DOHH2 (cell line): Measurements from ENCODE around the gene NR2F1.
"Not testable (repeated sequence)": the region's sequence is repeated elsewhere in the genome, so short reads cannot be mapped to it uniquely, and the experiment has no call there.

Source experiments
- H3F3A ChIP-seq: fragments of 200-600 bp; sonication (generic), shearing (Covaris generic); 2 replicates; pipeline ENCODE4 v1.6.0; 2016; ENCODE audit warnings: antibody characterized with exemption, mild to moderate bottlenecking; ENCODE audit not compliant: control insufficient read depth, insufficient read depth
- H3K27ac ChIP-seq: fragments of 200-600 bp; sonication (generic); 2 replicates; pipeline ENCODE4 v1.5.1; 2014; ENCODE audit warnings: low read depth, mild to moderate bottlenecking, low read length, moderate library complexity
- H3K27me3 ChIP-seq: fragments of 200-600 bp; sonication (generic); 2 replicates; pipeline ENCODE4 v1.6.1; 2014; ENCODE audit warnings: mild to moderate bottlenecking, low read length, mixed read lengths; ENCODE audit not compliant: control insufficient read depth
- H3K36me3 ChIP-seq: fragments of 200-600 bp; sonication (generic); 2 replicates; pipeline ENCODE4 v1.6.1; 2014; ENCODE audit warnings: mild to moderate bottlenecking, low read length, moderate library complexity, mixed read lengths; ENCODE audit not compliant: control insufficient read depth
- H3K4me1 ChIP-seq: fragments of 200-600 bp; sonication (generic); 2 replicates; pipeline ENCODE4 v1.6.1; 2014; ENCODE audit warnings: mild to moderate bottlenecking, low read length, mixed read lengths; ENCODE audit not compliant: control insufficient read depth
- H3K4me2 ChIP-seq: fragments of 200-600 bp; sonication (generic); 2 replicates; pipeline ENCODE4 v1.6.0; 2014; ENCODE audit warnings: mild to moderate bottlenecking, low read length, moderate library complexity
- H3K4me3 ChIP-seq: fragments of 200-600 bp; sonication (generic); 2 replicates; pipeline ENCODE4 v1.5.1; 2014; ENCODE audit warnings: mild to moderate bottlenecking, low read length, mixed read lengths
- H3K79me2 ChIP-seq: fragments of 200-600 bp; sonication (generic); 2 replicates; pipeline ENCODE4 v1.6.1; 2014; ENCODE audit warnings: mild to moderate bottlenecking, low read length, mixed read lengths; ENCODE audit not compliant: control insufficient read depth
- H3K9me2 ChIP-seq: fragments of 200-600 bp; sonication (generic); replicated peaks from 2 replicates; pipeline ENCODE4 v1.6.1; 2014; ENCODE audit warnings: mild to moderate bottlenecking, low read length, mixed read lengths; ENCODE audit not compliant: control insufficient read depth
- H3K9me3 ChIP-seq: fragments of 200-600 bp; sonication (generic); 2 replicates; pipeline ENCODE4 v1.6.1; 2014; ENCODE audit warnings: antibody characterized with exemption, low read length, mixed read lengths; ENCODE audit not compliant: control insufficient read depth, insufficient read depth
- H4K20me1 ChIP-seq: fragments of 200-600 bp; sonication (generic); 2 replicates; pipeline ENCODE4 v1.6.0; 2014; ENCODE audit warnings: low read depth, mild to moderate bottlenecking, antibody characterized with exemption, low read length, moderate library complexity; ENCODE audit not compliant: control insufficient read depth, insufficient read depth
- EZH2phosphoT487 ChIP-seq: fragments of 200-600 bp; sonication (generic); IDR thresholded peaks from 2 replicates; pipeline ENCODE4 v1.6.1; 2017; ENCODE audit warnings: borderline replicate concordance, mild to moderate bottlenecking, antibody characterized with exemption, low read length, moderate library complexity, mixed read lengths
- TF ChIP-seq, protein P1 (sequence below): fragments of 200-600 bp; sonication (generic); IDR thresholded peaks from one replicate; pipeline ENCODE4 v1.5.1; 2014; ENCODE audit warnings: antibody characterized with exemption, mild to moderate bottlenecking, low read depth, low read length; ENCODE audit not compliant: poor library complexity, severe bottlenecking

The NR2F1 gene

DNA sequence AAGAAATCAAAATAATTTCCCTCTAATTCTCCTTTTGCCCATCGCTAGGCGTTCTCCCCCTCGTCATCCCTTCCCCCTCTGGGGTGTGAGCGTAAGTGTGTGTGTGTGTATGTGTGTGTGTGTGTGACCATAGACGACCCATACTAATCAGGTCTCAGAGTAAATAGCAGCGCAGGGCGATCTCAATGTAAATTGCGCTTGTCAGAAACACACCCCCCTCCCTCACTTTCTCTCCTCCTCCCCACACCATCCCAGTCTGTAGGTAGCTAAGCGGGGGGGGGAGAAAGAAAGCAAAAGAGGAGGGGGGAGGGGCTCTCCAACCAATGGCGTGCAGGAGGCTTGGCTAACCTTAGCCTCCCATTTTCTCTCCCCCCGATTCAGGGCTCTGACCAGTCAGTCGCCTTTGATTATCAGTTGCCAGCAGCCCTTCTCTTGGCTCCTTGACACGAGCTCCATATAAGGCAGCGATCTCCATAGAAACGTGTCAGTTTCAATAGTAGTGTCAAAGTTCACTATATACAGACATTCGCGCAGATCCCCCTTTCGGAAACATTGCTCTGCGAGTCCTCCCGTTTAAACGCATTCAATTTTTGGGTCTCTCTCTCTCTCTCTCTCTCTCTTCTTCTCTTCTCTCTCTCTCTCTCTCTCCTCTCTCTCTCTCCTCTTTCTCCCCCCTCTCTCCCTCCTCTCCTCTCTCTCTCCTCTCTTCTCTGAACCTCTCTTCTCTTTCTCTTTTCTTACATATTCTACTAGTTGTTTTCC, at the start of gene NR2F1:
Gene NR2F1, plus strand, starts transcription at position 546 of the 762 bp plus-strand sequence. CDS start 1,802 bp downstream, outside the sequence.
- Histone ChIP-seq H3K4me3 (peak within 1 kb of the TSS; percentile 56), H4K20me1 (no peaks in the 10 kb centered on the region), H3K9me3 (no peaks in the 10 kb centered on the region), H3K9me2 (no peaks in the 10 kb centered on the region), H3K4me1 (peaks cover 24% of the 10 kb centered on the region), H3K36me3 (no peaks in the 10 kb centered on the region), H3F3A (no peaks in the 10 kb centered on the region), H3K27ac (no peak within 1 kb of the TSS), H3K79me2 (no peaks in the 10 kb centered on the region), H3K4me2 (peak within 1 kb of the TSS; percentile 69), H3K27me3 (peaks cover 62% of the 10 kb centered on the region)
- peak; percentile 61; the same call in 1 of the 2 replicates for TF ChIP-seq EZH2phosphoT487
- TF ChIP-seq, protein P1, sequence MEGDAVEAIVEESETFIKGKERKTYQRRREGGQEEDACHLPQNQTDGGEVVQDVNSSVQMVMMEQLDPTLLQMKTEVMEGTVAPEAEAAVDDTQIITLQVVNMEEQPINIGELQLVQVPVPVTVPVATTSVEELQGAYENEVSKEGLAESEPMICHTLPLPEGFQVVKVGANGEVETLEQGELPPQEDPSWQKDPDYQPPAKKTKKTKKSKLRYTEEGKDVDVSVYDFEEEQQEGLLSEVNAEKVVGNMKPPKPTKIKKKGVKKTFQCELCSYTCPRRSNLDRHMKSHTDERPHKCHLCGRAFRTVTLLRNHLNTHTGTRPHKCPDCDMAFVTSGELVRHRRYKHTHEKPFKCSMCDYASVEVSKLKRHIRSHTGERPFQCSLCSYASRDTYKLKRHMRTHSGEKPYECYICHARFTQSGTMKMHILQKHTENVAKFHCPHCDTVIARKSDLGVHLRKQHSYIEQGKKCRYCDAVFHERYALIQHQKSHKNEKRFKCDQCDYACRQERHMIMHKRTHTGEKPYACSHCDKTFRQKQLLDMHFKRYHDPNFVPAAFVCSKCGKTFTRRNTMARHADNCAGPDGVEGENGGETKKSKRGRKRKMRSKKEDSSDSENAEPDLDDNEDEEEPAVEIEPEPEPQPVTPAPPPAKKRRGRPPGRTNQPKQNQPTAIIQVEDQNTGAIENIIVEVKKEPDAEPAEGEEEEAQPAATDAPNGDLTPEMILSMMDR = no peak

DNA sequence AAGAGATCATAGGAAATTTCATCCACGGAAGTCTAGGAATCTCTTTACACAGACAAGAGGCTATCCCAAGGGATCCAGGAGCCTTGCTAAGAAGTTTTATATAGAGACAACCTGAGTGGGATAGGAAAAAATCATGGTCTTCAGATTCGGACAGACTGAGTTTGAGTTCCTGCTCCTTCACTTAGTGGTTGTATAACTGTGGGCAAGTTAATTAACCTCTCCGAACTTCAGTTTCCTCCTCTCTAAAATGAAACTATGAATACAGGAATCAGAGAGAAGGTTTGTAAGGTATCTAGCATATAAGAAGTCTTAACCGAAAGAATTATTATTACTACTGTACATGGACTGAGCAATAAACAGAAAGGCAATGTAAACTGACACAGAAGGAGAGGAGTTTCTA, 37.1 kb upstream of the NR2F1 start:
- TF ChIP-seq, protein P1 = no peak
- no peak for TF ChIP-seq EZH2phosphoT487
- H3K4me3 ChIP-seq = no peak overlapping the region

DNA sequence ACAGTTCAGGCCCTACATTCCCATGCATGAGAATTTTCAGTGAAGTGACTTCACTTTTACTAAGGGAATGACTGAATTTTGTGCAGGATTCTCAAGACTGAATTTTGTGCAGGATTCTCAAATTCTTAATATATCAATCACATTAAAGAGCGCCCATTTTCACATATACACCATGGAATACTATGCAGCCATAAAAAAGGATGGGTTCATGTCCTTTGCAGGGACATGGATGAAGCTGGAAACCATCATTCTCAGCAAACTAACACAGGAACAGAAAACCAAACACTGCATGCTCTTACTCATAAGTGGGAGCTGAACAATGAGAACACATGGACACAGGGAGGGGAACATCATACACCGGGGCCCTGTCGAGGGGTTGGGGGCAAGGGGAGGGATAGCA, 33.4 kb upstream of the NR2F1 start:
- H3K4me2 ChIP-seq, H3K4me3 ChIP-seq, H3K27me3 ChIP-seq, H3K9me3 ChIP-seq, H3F3A ChIP-seq, H3K9me2 ChIP-seq, H3K79me2 ChIP-seq, H4K20me1 ChIP-seq, H3K27ac ChIP-seq, H3K36me3 ChIP-seq, H3K4me1 ChIP-seq: not testable (repeated sequence)

More for the DNA sequence above, 37.1 kb upstream of the NR2F1 start:
- no peaks in the 10 kb centered on the region for H4K20me1 ChIP-seq
- H3F3A ChIP-seq = no peaks in the 10 kb centered on the region
- no peaks in the 10 kb centered on the region for H3K79me2 ChIP-seq
- H3K27ac ChIP-seq = no peak overlapping the region
- H3K27me3 ChIP-seq = no peaks in the 10 kb centered on the region
- H3K4me1 ChIP-seq = no peaks in the 10 kb centered on the region
- H3K4me2 ChIP-seq = no peak overlapping the region
- H3K9me2 ChIP-seq = no peaks in the 10 kb centered on the region
- H3K9me3 ChIP-seq = no peaks in the 10 kb centered on the region
- no peaks in the 10 kb centered on the region for H3K36me3 ChIP-seq

DNA sequence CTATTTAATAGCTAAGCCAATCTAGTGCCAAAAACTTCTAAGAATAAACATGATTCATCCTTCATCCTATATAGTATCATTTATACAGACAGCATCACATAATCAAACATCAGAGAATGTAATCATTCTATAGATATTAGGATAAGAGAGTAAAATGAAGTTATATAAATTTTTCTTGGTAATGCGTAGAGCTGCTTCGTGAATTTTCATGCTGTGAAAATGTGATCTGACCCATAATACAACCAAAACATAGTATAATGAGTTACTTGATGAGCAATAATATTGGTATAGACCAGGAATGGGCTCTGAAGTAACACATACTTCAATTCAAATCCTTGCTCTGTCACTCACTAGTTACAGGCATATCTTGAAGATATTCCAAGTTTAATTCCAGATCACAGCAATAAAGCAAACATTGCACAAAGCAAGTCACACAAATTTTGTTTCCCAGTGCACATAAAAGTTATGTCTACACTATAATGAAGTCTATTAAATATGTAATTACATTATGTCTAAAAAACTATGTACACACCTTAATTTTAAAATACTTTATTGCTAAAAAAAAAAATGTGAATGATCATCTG, 25.9 kb upstream of the NR2F1 start:
- Histone ChIP-seq H3K4me1 (no peaks in the 10 kb centered on the region), H3K27me3 (0 out of 2 replicates have a peak, but pooled peaks cover 2% of the 10 kb centered on the region), H3F3A (no peaks in the 10 kb centered on the region)

More for the DNA sequence above, 25.9 kb upstream of the NR2F1 start:
- Histone ChIP-seq H3K36me3 (no peaks in the 10 kb centered on the region), H3K9me2 (no peaks in the 10 kb centered on the region), H3K27ac (no peak overlapping the region), H3K9me3 (no peaks in the 10 kb centered on the region), H3K4me3 (no peak overlapping the region), H3K4me2 (no peak overlapping the region), H3K79me2 (no peaks in the 10 kb centered on the region), H4K20me1 (no peaks in the 10 kb centered on the region)
- TF ChIP-seq, protein P1 = no peak
- no peak for TF ChIP-seq EZH2phosphoT487
